Esophagus muscularis mucosa (tissue), 4 donors: ENCODE measurements around the gene CUBN.

Experiments
- CTCF ChIP-seq, 3 experiments: fragments of 200-600 bp in 2 of 3; fragments of 450-650 bp in 1 of 3; sonication (generic) in 2 of 3; IDR thresholded peaks; one replicate each; pipeline ENCODE4 v1.5.1; 2017 to 2019; ENCODE audit warnings: antibody characterized with exemption in 3 of 3, mild to moderate bottlenecking in 2 of 3, moderate library complexity in 1 of 3
- EP300 ChIP-seq: sonication (generic); formaldehyde crosslinking; IDR thresholded peaks from one replicate; pipeline ENCODE4 v1.6.1; 2017; ENCODE audit warnings: antibody characterized with exemption
- POLR2A ChIP-seq: fragments of 450-650 bp; IDR thresholded peaks from one replicate; pipeline ENCODE4 v1.6.1; 2017; ENCODE audit warnings: antibody characterized with exemption, moderate library complexity, mild to moderate bottlenecking, low read depth
- POLR2AphosphoS5 ChIP-seq, 2 donors: sonication (generic); formaldehyde crosslinking; IDR thresholded peaks; one replicate each; pipeline ENCODE4 v1.6.1; 2017; ENCODE audit warnings: antibody characterized with exemption in 2 of 2

DNA sequence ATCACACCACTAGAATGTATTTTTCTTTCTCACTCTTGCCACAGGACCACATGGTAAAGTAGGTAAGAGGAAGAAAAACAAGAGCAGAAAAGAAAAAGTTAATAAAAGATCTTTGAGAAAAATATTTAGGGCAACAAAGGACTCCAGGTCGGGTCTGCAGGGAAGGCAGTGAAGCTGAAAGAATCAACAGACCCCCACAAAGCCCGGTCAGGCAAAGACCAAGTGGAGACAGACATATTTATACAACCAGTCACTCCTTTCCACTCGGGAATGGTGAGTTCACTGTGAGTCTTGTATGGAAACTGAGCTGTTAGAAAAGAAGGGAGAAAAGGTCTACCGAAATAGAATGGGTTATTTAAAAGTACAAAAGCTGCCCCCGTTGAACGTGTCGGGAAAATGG, 340.4 kb downstream of the CUBN start:
- no peak for TF ChIP-seq CTCF (IDR thresholded peaks at IDR 0.05)
- no peak for TF ChIP-seq EP300
- no peak for TF ChIP-seq POLR2AphosphoS5 (IDR thresholded peaks at IDR 0.05)
- TF ChIP-seq POLR2A, result no peak
